CD14-positive monocyte (primary cell): ENCODE data around the gene MYO3B. TPM values are rescaled to one million over a fixed set of nuclear protein-coding genes. Genes with fewer than 3 reads are reported as not detected.

Experiments
- DNase-seq, 3 donors: peaks; one replicate each; pipeline ENCODE4 v3.0.0-alpha.2; 2011 to 2022
- H2AFZ ChIP-seq: 2 replicates; pipeline ENCODE4 v1.6.0; 2012; ENCODE audit warnings: mild to moderate bottlenecking, low read depth, low read length, inconsistent platforms; ENCODE audit not compliant: insufficient read depth, poor library complexity, severe bottlenecking
- H3K27ac ChIP-seq, 2 donors: 1 replicate in 1 of 2; 2 replicates in 1 of 2; pipeline ENCODE4 v1.5.1; 2012 to 2013; ENCODE audit warnings: low read length in 2 of 2, control low read depth in 1 of 2, inconsistent platforms in 1 of 2, low read depth in 1 of 2, mild to moderate bottlenecking in 1 of 2
- H3K27me3 ChIP-seq, 2 donors: one replicate each; pipeline versions ENCODE4 v1.6.0 to v1.6.1; 2011 to 2013; ENCODE audit warnings: low read length in 2 of 2; ENCODE audit not compliant: control insufficient read depth in 2 of 2, insufficient read depth in 2 of 2
- H3K36me3 ChIP-seq, 2 donors: replicated peaks in 1 of 2; 1 replicate in 1 of 2; 2 replicates in 1 of 2; pipeline versions ENCODE4 v1.5.1 to v1.6.1; 2012 to 2013; ENCODE audit warnings: low read length in 2 of 2, control low read depth in 1 of 2, inconsistent platforms in 1 of 2, mild to moderate bottlenecking in 1 of 2; ENCODE audit not compliant: insufficient read depth in 2 of 2, control insufficient read depth in 1 of 2
- H3K4me1 ChIP-seq, 2 donors: 1 replicate in 1 of 2; 2 replicates in 1 of 2; pipeline versions ENCODE4 v1.5.1 to v1.6.1; 2012 to 2013; ENCODE audit warnings: low read length in 2 of 2, control low read depth in 1 of 2, inconsistent platforms in 1 of 2, mild to moderate bottlenecking in 1 of 2, moderate library complexity in 1 of 2; ENCODE audit not compliant: insufficient read depth in 2 of 2, control insufficient read depth in 1 of 2
- H3K4me2 ChIP-seq: replicated peaks from 2 replicates; pipeline ENCODE3; 2012; ENCODE audit warnings: low read length, moderate library complexity, mild to moderate bottlenecking; ENCODE audit not compliant: poor library complexity, severe bottlenecking; ENCODE audit errors: extremely low read depth
- H3K4me3 ChIP-seq, 3 experiments: fragments of 200-600 bp in 1 of 3; sonication (generic) in 1 of 3; replicated peaks in 1 of 3; 1 replicate in 2 of 3; 2 replicates in 1 of 3; pipeline ENCODE4 v1.5.1; 2011 to 2013; ENCODE audit warnings: low read length in 3 of 3, mild to moderate bottlenecking in 3 of 3, control low read depth in 2 of 3, low read depth in 2 of 3, inconsistent platforms in 1 of 3, moderate library complexity in 1 of 3
- H3K79me2 ChIP-seq: 2 replicates; pipeline ENCODE4 v1.6.0; 2012; ENCODE audit warnings: mild to moderate bottlenecking, control low read depth, inconsistent platforms, low read length, moderate library complexity; ENCODE audit not compliant: insufficient read depth
- H3K9ac ChIP-seq: 2 replicates; pipeline ENCODE4 v1.6.0; 2017; ENCODE audit warnings: low read length, mild to moderate bottlenecking; ENCODE audit not compliant: insufficient read depth, poor library complexity, severe bottlenecking
- H3K9me3 ChIP-seq, 2 donors: replicated peaks in 1 of 2; 1 replicate in 1 of 2; 2 replicates in 1 of 2; pipeline versions ENCODE4 v1.5.1 to v1.6.1; 2012 to 2013; ENCODE audit warnings: low read length in 2 of 2, control low read depth in 1 of 2; ENCODE audit not compliant: control insufficient read depth in 1 of 2, insufficient read depth in 1 of 2
- H4K20me1 ChIP-seq: 2 replicates; pipeline ENCODE4 v1.6.0; 2012; ENCODE audit warnings: mild to moderate bottlenecking, low read length, control low read depth, moderate library complexity; ENCODE audit not compliant: insufficient read depth
- H3K27ac Mint-ChIP-seq, 7 donors: one replicate each; pipeline ENCODE4 v1.8.0; 2020; ENCODE audit warnings: mild to moderate bottlenecking in 7 of 7, mixed read lengths in 7 of 7, moderate library complexity in 6 of 7, inconsistent platforms in 2 of 7
- H3K27me3 Mint-ChIP-seq, 3 donors: one replicate each; pipeline ENCODE4 v1.8.0; 2021 to 2022; ENCODE audit warnings: low read depth in 3 of 3, mild to moderate bottlenecking in 3 of 3, mixed read lengths in 3 of 3, moderate library complexity in 3 of 3, inconsistent platforms in 1 of 3
- H3K36me3 Mint-ChIP-seq, 2 donors: one replicate each; pipeline ENCODE4 v1.8.0; 2020; ENCODE audit warnings: mixed read lengths in 2 of 2, inconsistent platforms in 1 of 2, mild to moderate bottlenecking in 1 of 2
- H3K4me1 Mint-ChIP-seq: one replicate; pipeline ENCODE4 v1.8.0; 2020; ENCODE audit warnings: mild to moderate bottlenecking, mixed read lengths
- H3K4me3 Mint-ChIP-seq, 2 donors: one replicate each; pipeline ENCODE4 v1.8.0; 2020; ENCODE audit warnings: mild to moderate bottlenecking in 2 of 2, mixed read lengths in 2 of 2, moderate library complexity in 1 of 2
- H3K9me3 Mint-ChIP-seq, 7 donors: one replicate each; pipeline ENCODE4 v1.8.0; 2020 to 2022; ENCODE audit warnings: mixed read lengths in 7 of 7, mild to moderate bottlenecking in 6 of 7, moderate library complexity in 6 of 7, inconsistent platforms in 2 of 7
- CTCF ChIP-seq: fragments of 200-600 bp; IDR thresholded peaks from one replicate; pipeline ENCODE4 v1.8.0; 2022; ENCODE audit warnings: antibody characterized with exemption, mild to moderate bottlenecking
- WGBS: methylation state at CpG from one replicate; pipeline ENCODE4 v1.1.5; 2013; ENCODE audit warnings: missing lambda C conversion rate; ENCODE audit not compliant: insufficient coverage; 5-methylcytosine and 5-hydroxymethylcytosine counted together
- intact Hi-C, 2 donors: fragments of 100-400 bp; cut with micrococcal nuclease; formaldehyde crosslinking; loops; one replicate each; pipeline versions ENCODE4 v1.15.0 to v1.15.1; 2023
- polyA plus RNA-seq, 3 donors: library from polyadenylated mRNA; depleted of rRNA in 1 of 3; unstranded in 2 of 3; stranded (reverse) in 1 of 3; fragments of 300-500 nt in 2 of 3; fragments of >200 nt in 1 of 3; fragmentation: Illumina TruSeq in 2 of 3; gene quantifications; 1 replicate in 2 of 3; 2 replicates in 1 of 3; pipeline ENCODE4 v1.2.3, GENCODE V29; 2012 to 2021

MYO3B gene
- polyA plus RNA-seq, 3 donors, result not detected

GRCh38 chr2:170369228-170369627 is 191.3 kb downstream of the MYO3B start:
- no peak for TF ChIP-seq CTCF

GRCh38 chr2:170369894-170370293 is 191.9 kb downstream of the MYO3B start:
- Mint-ChIP-seq H3K4me3 (no peak overlapping the region), H3K36me3 (no peaks in the 10 kb centered on the region), H3K27ac (no peak overlapping the region), H3K27me3 (peaks cover 42 to 51% (median 42%) of the 10 kb centered on the region in 3 donors), H3K9me3 (no peaks in the 10 kb centered on the region), H3K4me1 (peaks cover 4% of the 10 kb centered on the region)
- no peak for TF ChIP-seq CTCF
- Histone ChIP-seq H3K4me1 (no peaks in the 10 kb centered on the region), H3K27ac (no peak overlapping the region), H3K79me2 (no peaks in the 10 kb centered on the region), H2AFZ (no peak overlapping the region), H4K20me1 (no peaks in the 10 kb centered on the region), H3K9me3 (no peaks in the 10 kb centered on the region), H3K27me3 (peaks cover 40 to 51% of the 10 kb centered on the region in 2 donors), H3K4me3 (no peak overlapping the region), H3K4me2 (no peak overlapping the region), H3K9ac (no peak overlapping the region), H3K36me3 (no peaks in the 10 kb centered on the region)
- DNase-seq, result no peak
- intact Hi-C loops, result no loop called here
- no CpG with 5 or more reads among the region's 1 CpG for WGBS

More at GRCh38 chr2:170369228-170369627, 191.3 kb downstream of the MYO3B start:
- H3K27ac ChIP-seq, result no peak overlapping the region
- no peaks in the 10 kb centered on the region for H3K9me3 ChIP-seq
- intact Hi-C loops, result no loop called here
- no peaks in the 10 kb centered on the region for H3K4me1 ChIP-seq
- no peaks in the 10 kb centered on the region for H3K36me3 ChIP-seq
- H3K79me2 ChIP-seq, result no peaks in the 10 kb centered on the region
- no peak overlapping the region for H3K27ac Mint-ChIP-seq
- no peak overlapping the region for H3K4me3 ChIP-seq
- DNase-seq, result no peak
- no CpG with 5 or more reads among the region's 2 CpGs for WGBS
- H3K4me2 ChIP-seq, result no peak overlapping the region
- peaks cover 4% of the 10 kb centered on the region for H3K4me1 Mint-ChIP-seq
- no peak overlapping the region for H3K9ac ChIP-seq
- H3K4me3 Mint-ChIP-seq, result no peak overlapping the region
- H4K20me1 ChIP-seq, result no peaks in the 10 kb centered on the region
- H3K27me3 ChIP-seq, result peaks cover 43 to 57% of the 10 kb centered on the region in 2 donors
- H3K36me3 Mint-ChIP-seq, result no peaks in the 10 kb centered on the region
- peaks cover 39 to 51% (median 42%) of the 10 kb centered on the region in 3 donors for H3K27me3 Mint-ChIP-seq
- no peak overlapping the region for H2AFZ ChIP-seq
- H3K9me3 Mint-ChIP-seq, result no peaks in the 10 kb centered on the region
